Thoracic aorta (tissue), 2 donors: ENCODE measurements around the gene TIMMDC1. TPM values are rescaled to one million over a fixed set of nuclear protein-coding genes. Genes with fewer than 3 reads are reported as not detected.

ENCODE experiments used
- ATAC-seq: fragments of 150-250 bp; one replicate; pipeline ENCODE4 v1.8.0; 2017; ENCODE audit warnings: low read depth; ENCODE audit not compliant: insufficient number of reproducible peaks, low FRiP score
- DNase-seq: peaks from one replicate; pipeline ENCODE4 v3.0.0-alpha.2; 2020; ENCODE audit warnings: low spot score
- H3K27ac ChIP-seq, 2 donors: fragments of 200-600 bp; sonication (generic); 1 replicate in 1 of 2; 2 replicates in 1 of 2; pipeline ENCODE4 v1.5.1; 2016; ENCODE audit warnings: mild to moderate bottlenecking in 2 of 2, moderate library complexity in 2 of 2
- H3K27me3 ChIP-seq: fragments of 200-600 bp; sonication (generic); replicated peaks from 2 replicates; pipeline ENCODE4 v1.6.0; 2016; ENCODE audit warnings: mild to moderate bottlenecking; ENCODE audit not compliant: insufficient read depth
- H3K36me3 ChIP-seq: fragments of 200-600 bp; sonication (generic); one replicate; pipeline ENCODE4 v1.5.1; 2016
- H3K4me1 ChIP-seq, 2 donors: fragments of 200-600 bp; sonication (generic); 1 replicate in 1 of 2; 2 replicates in 1 of 2; pipeline versions ENCODE4 v1.5.1 to v1.6.0; 2016; ENCODE audit warnings: low read depth in 2 of 2, mild to moderate bottlenecking in 1 of 2; ENCODE audit not compliant: control insufficient read depth in 1 of 2
- H3K4me3 ChIP-seq: fragments of 200-600 bp; sonication (generic); 2 replicates; pipeline ENCODE4 v1.5.1; 2016; ENCODE audit warnings: mild to moderate bottlenecking
- H3K9me3 ChIP-seq: fragments of 200-600 bp; sonication (generic); 2 replicates; pipeline ENCODE4 v1.5.1; 2016
- total RNA-seq, 2 donors: library from RNA; depleted of rRNA; stranded (reverse); fragments of >200 nt; gene quantifications; one replicate each; pipeline versions ENCODE4 v1.1.0 to v1.2.3, GENCODE V29; 2016
- TF ChIP-seq, protein P1 (sequence below): fragments of 200-600 bp; sonication (generic); IDR thresholded peaks from one replicate; pipeline ENCODE4 v1.5.1; 2019; ENCODE audit warnings: antibody characterized with exemption

TIMMDC1 gene
- total RNA-seq, 2 donors from 2014 or later = 28.8 to 49.1 TPM

DNA sequence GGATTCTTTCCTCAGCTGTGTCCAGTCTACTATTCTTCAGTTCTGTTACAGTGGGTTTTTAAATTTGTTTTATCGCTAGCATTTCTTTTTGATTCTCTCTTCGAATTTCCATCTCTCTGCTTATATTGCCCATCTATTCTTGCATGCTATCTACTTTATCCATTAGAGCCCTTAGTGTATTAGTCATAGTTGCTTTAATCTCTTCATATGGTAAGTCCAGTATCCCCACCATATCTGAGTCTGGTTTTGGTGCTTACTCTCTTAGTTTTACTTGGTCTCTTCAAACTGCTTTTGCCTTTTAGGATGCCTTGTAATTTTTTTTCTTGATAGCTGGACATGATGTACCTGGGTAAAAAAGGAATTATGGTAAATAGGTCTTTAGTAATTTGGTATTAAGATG is 9.1 kb downstream of the TIMMDC1 start:
- H3K27ac ChIP-seq = no peak overlapping the region
- H3K4me3 ChIP-seq = no peak overlapping the region
- peaks cover 16% of the 10 kb centered on the region for H3K36me3 ChIP-seq
- ATAC-seq (no peak), DNase-seq (no peak)
- H3K27me3 ChIP-seq = no peaks in the 10 kb centered on the region
- no peaks in the 10 kb centered on the region for H3K9me3 ChIP-seq
- H3K4me1 ChIP-seq = no peaks in the 10 kb centered on the region
- TF ChIP-seq, protein P1, sequence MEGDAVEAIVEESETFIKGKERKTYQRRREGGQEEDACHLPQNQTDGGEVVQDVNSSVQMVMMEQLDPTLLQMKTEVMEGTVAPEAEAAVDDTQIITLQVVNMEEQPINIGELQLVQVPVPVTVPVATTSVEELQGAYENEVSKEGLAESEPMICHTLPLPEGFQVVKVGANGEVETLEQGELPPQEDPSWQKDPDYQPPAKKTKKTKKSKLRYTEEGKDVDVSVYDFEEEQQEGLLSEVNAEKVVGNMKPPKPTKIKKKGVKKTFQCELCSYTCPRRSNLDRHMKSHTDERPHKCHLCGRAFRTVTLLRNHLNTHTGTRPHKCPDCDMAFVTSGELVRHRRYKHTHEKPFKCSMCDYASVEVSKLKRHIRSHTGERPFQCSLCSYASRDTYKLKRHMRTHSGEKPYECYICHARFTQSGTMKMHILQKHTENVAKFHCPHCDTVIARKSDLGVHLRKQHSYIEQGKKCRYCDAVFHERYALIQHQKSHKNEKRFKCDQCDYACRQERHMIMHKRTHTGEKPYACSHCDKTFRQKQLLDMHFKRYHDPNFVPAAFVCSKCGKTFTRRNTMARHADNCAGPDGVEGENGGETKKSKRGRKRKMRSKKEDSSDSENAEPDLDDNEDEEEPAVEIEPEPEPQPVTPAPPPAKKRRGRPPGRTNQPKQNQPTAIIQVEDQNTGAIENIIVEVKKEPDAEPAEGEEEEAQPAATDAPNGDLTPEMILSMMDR = no peak

DNA sequence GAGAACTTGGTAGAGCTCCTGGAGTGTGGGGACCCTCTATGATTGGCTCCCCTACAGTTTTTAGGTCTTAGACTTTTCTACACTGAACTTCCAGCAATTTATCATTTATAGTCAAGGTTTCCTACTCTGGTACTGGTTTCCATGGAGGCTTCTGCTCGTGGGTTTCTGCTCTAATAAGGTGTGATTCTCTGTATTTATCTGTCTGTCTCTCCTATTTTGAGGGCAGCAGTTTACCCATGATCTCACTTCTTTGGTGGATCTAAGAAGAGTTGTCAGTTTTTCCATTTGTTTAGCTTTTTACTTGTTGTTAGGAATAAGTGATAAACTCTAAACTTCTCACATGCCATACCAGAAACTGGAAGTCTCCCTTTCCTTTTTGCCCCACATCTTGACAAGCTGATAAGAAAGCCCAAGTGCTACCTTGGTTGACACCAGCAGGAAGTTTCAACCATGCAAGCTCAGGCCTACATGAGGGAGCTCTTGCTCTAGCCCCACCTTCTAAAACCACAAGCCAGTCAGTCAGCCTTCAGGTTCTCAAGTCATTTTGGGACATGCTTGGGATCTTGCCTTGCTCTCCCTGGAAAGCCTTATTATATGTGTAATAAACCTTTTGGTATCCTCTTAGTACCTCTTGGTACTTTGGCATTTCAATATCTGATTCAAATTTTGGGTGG is 10.0 kb downstream of the TIMMDC1 start:
- peaks cover 22% of the 10 kb centered on the region for H3K36me3 ChIP-seq
- H3K9me3 ChIP-seq = no peaks in the 10 kb centered on the region
- no peak for DNase-seq
- ATAC-seq = no peak
- TF ChIP-seq, protein P1 = no peak
- no peaks in the 10 kb centered on the region for H3K4me1 ChIP-seq
- no peak overlapping the region for H3K4me3 ChIP-seq
- H3K27ac ChIP-seq = no peak overlapping the region
- H3K27me3 ChIP-seq = no peaks in the 10 kb centered on the region

GRCh38 chr3:119510690-119511089 is 12.3 kb downstream of the TIMMDC1 start:
- Histone ChIP-seq H3K27me3 (no peaks in the 10 kb centered on the region), H3K36me3 (peaks cover 20% of the 10 kb centered on the region)
- ATAC-seq = no peak

GRCh38 chr3:119514637-119515036 is 16.3 kb downstream of the TIMMDC1 start:
- H3K27ac ChIP-seq = no peak overlapping the region
- ATAC-seq (no peak), DNase-seq (no peak)
- H3K27me3 ChIP-seq = no peaks in the 10 kb centered on the region
- no peaks in the 10 kb centered on the region for H3K9me3 ChIP-seq
- H3K36me3 ChIP-seq = peaks cover 24% of the 10 kb centered on the region
- TF ChIP-seq, protein P1 = no peak
- H3K4me3 ChIP-seq = no peak overlapping the region
- H3K4me1 ChIP-seq = no peaks in the 10 kb centered on the region

More at GRCh38 chr3:119510690-119511089, 12.3 kb downstream of the TIMMDC1 start:
- no peak overlapping the region for H3K4me3 ChIP-seq
- no peaks in the 10 kb centered on the region for H3K9me3 ChIP-seq
- no peak overlapping the region for H3K27ac ChIP-seq
- H3K4me1 ChIP-seq = no peaks in the 10 kb centered on the region
- TF ChIP-seq, protein P1 = no peak
- DNase-seq = no peak

GRCh38 chr3:119517112-119517511 is 18.8 kb downstream of the TIMMDC1 start:
- Histone ChIP-seq H3K27ac (no peak overlapping the region), H3K27me3 (no peaks in the 10 kb centered on the region), H3K36me3 (peaks cover 24% of the 10 kb centered on the region), H3K4me1 (no peaks in the 10 kb centered on the region), H3K4me3 (no peak overlapping the region), H3K9me3 (no peaks in the 10 kb centered on the region)
- ATAC-seq (no peak), DNase-seq (no peak)
- TF ChIP-seq, protein P1 = no peak
